Ascending aorta (tissue), 2 donors: ENCODE measurements around the gene NPB. TPM values are rescaled to one million over a fixed set of nuclear protein-coding genes. Genes with fewer than 3 reads are reported as not detected.

Experiments used
- DNase-seq, 2 donors: peaks; one replicate each; pipeline ENCODE4 v3.0.0-alpha.2; 2019; ENCODE audit warnings: low spot score in 2 of 2
- H3K27ac ChIP-seq, 2 donors: fragments of 200-600 bp; sonication (generic); one replicate each; pipeline ENCODE4 v1.5.1; 2016 to 2017; ENCODE audit warnings: mild to moderate bottlenecking in 1 of 2
- H3K27me3 ChIP-seq: fragments of 200-600 bp; sonication (generic); one replicate; pipeline ENCODE4 v1.5.1; 2017
- H3K36me3 ChIP-seq, 2 donors: fragments of 200-600 bp; sonication (generic); one replicate each; pipeline ENCODE4 v1.5.1; 2016
- H3K4me1 ChIP-seq, 2 donors: fragments of 200-600 bp; sonication (generic); one replicate each; pipeline ENCODE4 v1.5.1; 2016 to 2017; ENCODE audit warnings: mild to moderate bottlenecking in 1 of 2
- H3K4me3 ChIP-seq, 2 donors: fragments of 200-600 bp; sonication (generic); one replicate each; pipeline ENCODE4 v1.5.1; 2016 to 2017; ENCODE audit warnings: mild to moderate bottlenecking in 1 of 2
- H3K9me3 ChIP-seq, 2 donors: fragments of 200-600 bp; sonication (generic); one replicate each; pipeline ENCODE4 v1.5.1; 2016
- intact Hi-C: fragments of 100-400 bp; cut with DNase I; formaldehyde crosslinking; loops from one replicate; pipeline ENCODE4 v1.15.1; 2023
- total RNA-seq: library from RNA; depleted of rRNA; stranded (reverse); fragments of >200 nt; gene quantifications from one replicate; pipeline ENCODE4 v1.1.0, GENCODE V29; 2016
- TF ChIP-seq, protein P1 (sequence below), 3 experiments: fragments of 200-600 bp in 2 of 3; fragments of 450-650 bp in 1 of 3; sonication (generic) in 2 of 3; IDR thresholded peaks; one replicate each; pipeline ENCODE4 v1.5.1; 2016 to 2019; ENCODE audit warnings: antibody characterized with exemption in 3 of 3, mild to moderate bottlenecking in 1 of 3, moderate library complexity in 1 of 3

Gene NPB
- total RNA-seq, 1 donor from 2014 or later = 1.5 TPM

DNA sequence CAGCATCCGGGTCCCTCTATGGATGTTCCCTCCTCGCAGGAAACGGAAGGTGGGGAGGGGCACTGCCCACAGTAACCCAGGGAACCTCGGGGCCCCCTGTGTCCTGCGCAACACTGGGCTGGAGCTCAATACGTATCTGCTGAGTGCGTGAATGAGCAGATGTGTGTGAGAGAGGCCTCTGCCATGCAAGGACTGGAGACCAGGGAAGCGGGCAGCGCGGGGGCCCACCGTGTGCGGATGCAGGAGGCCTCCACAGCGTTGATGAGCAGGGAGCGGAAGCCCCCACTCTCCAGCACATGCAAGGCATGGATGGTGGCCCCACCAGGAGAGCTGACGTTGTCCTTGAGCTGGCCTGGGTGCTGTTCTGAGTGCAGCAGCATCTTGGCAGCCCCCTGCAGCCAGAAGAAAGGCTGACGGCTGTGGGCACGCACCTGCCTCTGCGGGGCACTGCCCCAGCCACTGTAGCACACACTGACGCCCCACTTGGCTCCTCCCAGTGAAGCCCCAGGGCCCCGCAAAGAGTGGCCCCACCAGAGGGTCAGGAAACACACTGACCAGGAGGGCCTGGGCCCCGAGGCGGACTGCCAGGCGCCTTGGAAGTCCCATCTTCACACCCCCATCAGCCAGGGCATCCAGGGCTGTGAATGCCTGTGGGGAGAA, 32.2 kb downstream of the NPB start:
- TF ChIP-seq, protein P1, sequence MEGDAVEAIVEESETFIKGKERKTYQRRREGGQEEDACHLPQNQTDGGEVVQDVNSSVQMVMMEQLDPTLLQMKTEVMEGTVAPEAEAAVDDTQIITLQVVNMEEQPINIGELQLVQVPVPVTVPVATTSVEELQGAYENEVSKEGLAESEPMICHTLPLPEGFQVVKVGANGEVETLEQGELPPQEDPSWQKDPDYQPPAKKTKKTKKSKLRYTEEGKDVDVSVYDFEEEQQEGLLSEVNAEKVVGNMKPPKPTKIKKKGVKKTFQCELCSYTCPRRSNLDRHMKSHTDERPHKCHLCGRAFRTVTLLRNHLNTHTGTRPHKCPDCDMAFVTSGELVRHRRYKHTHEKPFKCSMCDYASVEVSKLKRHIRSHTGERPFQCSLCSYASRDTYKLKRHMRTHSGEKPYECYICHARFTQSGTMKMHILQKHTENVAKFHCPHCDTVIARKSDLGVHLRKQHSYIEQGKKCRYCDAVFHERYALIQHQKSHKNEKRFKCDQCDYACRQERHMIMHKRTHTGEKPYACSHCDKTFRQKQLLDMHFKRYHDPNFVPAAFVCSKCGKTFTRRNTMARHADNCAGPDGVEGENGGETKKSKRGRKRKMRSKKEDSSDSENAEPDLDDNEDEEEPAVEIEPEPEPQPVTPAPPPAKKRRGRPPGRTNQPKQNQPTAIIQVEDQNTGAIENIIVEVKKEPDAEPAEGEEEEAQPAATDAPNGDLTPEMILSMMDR (IDR thresholded peaks at IDR 0.05) = no peak
- no peak for DNase-seq
- H3K27ac ChIP-seq = no peak overlapping the region

GRCh38 chr17:81934850-81935708, 33.0 kb downstream of the NPB start:
- intact Hi-C loops = no loop called here

More for the DNA sequence above, 32.2 kb downstream of the NPB start:
- intact Hi-C loops = no loop called here
- no peaks in the 10 kb centered on the region for H3K27me3 ChIP-seq
- H3K4me1 ChIP-seq = peaks cover 4 to 6% of the 10 kb centered on the region in 2 donors
- H3K36me3 ChIP-seq = no peaks in the 10 kb centered on the region
- H3K4me3 ChIP-seq = no peak overlapping the region
- H3K9me3 ChIP-seq = no peaks in the 10 kb centered on the region

GRCh38 chr17:81935709-81936084, 33.7 kb downstream of the NPB start:
- H3K9me3 ChIP-seq = no peaks in the 10 kb centered on the region
- TF ChIP-seq, protein P1 (IDR thresholded peaks at IDR 0.05) = no peak
- no peak for DNase-seq
- intact Hi-C loops = no loop called here
- H3K4me1 ChIP-seq = peaks cover 8 to 11% of the 10 kb centered on the region in 2 donors
- H3K27me3 ChIP-seq = no peaks in the 10 kb centered on the region
- H3K27ac ChIP-seq = no peak overlapping the region
- H3K36me3 ChIP-seq = no peaks in the 10 kb centered on the region
- H3K4me3 ChIP-seq = no peak overlapping the region

More at GRCh38 chr17:81934850-81935708, 33.0 kb downstream of the NPB start:
- Histone ChIP-seq H3K36me3 (no peaks in the 10 kb centered on the region), H3K27ac (no peak overlapping the region), H3K27me3 (no peaks in the 10 kb centered on the region), H3K4me1 (peaks cover 8 to 10% of the 10 kb centered on the region in 2 donors), H3K9me3 (no peaks in the 10 kb centered on the region), H3K4me3 (no peak overlapping the region)
- TF ChIP-seq, protein P1 (IDR thresholded peaks at IDR 0.05) = no peak
- DNase-seq = no peak

DNA sequence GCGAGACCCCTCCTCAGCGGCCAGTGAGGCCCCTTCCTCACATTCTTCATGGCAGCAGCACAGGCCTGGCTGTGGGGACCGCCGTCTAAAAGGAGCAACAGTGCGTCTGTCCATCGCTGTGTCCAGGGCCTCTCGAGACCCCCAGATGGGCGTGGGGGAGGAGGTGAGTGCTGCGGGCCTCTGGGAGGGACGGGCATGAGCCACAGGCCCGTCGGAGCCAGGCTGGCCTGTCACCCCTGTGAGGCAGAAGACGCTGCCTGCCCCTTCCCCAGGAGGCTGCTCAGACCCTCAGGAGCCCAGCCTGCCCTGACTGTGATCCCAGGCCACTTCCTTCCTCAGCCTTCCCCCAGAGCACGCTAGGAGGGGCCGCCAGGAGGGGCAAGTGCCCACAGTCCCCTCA, 37.2 kb downstream of the NPB start:
- Histone ChIP-seq H3K4me3 (no peak overlapping the region), H3K4me1 (peaks cover 8 to 11% of the 10 kb centered on the region in 2 donors), H3K27me3 (peaks cover 10% of the 10 kb centered on the region), H3K36me3 (no peaks in the 10 kb centered on the region), H3K9me3 (no peaks in the 10 kb centered on the region), H3K27ac (no peak overlapping the region)
- TF ChIP-seq, protein P1 (IDR thresholded peaks at IDR 0.05) = no peak
- intact Hi-C loops = no loop called here
- no peak for DNase-seq

DNA sequence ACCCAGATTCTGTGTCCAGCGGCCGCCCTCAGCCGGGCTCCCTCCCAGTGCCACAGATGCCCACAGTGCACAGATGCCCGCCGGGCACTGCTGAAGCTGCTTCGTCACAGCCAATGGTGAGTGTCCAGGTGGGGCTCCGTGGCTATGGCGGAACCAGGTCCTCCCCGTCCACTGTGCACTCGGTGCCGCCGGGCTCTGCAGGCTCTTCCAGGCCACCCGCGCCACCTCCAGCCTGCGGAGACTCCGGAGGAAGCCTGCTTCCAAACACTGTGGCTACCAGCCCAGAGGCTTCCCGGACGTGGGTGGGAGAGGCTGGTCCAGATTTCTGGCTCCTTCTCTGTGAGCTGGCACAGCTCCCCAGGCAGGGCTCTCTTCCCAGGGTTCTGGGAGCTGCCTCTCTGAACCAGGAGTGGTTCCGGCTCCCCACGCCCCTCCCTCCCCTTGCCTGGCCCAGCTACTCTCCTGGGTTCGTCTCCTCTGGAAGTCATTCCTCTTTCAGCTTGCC, 37.9 kb downstream of the NPB start:
- Histone ChIP-seq H3K4me1 (peaks cover 8 to 11% of the 10 kb centered on the region in 2 donors), H3K4me3 (peak overlapping the region in 1 of 2 donors; percentile 26), H3K9me3 (no peaks in the 10 kb centered on the region), H3K27ac (no peak overlapping the region), H3K36me3 (no peaks in the 10 kb centered on the region), H3K27me3 (peaks cover 10% of the 10 kb centered on the region)
- TF ChIP-seq, protein P1 (IDR thresholded peaks at IDR 0.05) = no peak
- intact Hi-C loops = no loop called here
- peak in 1 of 2 donors; percentile 78 for DNase-seq
